ENCODE measurements around the gene IL10RA. TPM values are rescaled to one million over a fixed set of nuclear protein-coding genes. Genes with fewer than 3 reads are reported as not detected.
"Not testable (repeated sequence)": the region's sequence is repeated elsewhere in the genome, so short reads cannot be mapped to it uniquely, and the experiment has no call there.

IL10RA gene
- total RNA-seq, 1 donor from 2014 or later = 6.2 TPM

DNA sequence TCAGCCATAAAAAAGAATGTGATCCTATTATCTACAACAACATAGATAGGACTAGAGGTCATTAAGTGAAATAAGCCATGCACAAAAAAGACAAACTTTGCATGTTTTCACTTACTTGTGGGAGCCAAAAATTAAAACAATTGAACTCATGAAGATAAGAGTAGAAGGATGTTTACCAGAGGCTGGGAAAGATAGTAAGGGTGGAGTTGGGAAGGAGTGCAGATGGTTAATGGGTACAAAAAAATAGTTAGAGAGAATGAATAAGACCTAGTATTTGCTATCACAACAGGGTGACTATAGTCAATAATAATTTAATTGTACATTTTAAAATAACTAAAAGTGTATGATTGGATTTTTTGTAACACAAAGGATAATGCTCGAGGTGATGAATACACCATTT is 27.2 kb upstream of the IL10RA start:
- intact Hi-C loops (cut with DNase I) = no loop called here
- no peak for DNase-seq
- no peak for ATAC-seq (ENCODE audit: poor library complexity)

DNA sequence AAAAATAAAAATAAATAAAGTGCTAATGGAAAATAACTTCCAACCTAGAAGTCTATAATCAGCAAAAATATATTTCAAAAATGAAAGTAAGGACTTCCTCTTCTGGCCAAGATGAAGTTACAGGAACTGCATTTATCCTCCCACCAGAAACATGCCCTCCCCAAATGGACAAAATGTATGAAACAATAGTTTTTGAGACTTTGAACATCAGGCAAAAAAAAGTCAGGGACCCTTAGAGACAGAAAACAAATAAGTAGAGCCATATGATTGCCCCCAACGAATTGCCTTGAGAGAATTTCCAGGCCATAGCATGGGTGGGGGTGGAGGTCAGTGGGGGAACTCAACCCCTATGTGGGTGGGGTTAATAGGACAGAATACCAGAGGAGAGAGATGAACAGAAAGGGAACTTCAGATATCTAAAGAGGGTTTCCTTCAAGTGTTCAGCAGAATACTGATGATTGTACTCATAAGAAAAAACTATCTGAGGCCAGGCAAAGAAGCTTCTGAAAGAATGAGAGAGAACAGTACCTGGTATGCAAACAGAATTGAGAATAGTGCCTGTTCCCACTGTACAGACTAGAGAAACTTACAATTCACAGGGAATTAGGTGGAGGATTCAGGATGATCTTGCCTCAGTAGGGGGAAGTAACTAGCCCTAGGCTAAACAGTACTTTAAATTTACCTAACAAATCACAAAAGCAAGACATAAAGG is 26.6 kb upstream of the IL10RA start:
- ATAC-seq (ENCODE audit: poor library complexity) = peak; percentile 51
- intact Hi-C loops (cut with DNase I) = no loop called here
- DNase-seq = no peak

GRCh38 chr11:117960406-117960805 is 25.8 kb upstream of the IL10RA start:
- DNase-seq (no peak), ATAC-seq (ENCODE audit: poor library complexity) (no peak)
- intact Hi-C loops (cut with DNase I) = no loop called here

- ATAC-seq (ENCODE audit: poor library complexity) (no peak), DNase-seq (no peak)
- intact Hi-C loops (cut with DNase I) = no loop called here
Observed at GRCh38 chr11:117961896-117962295, 24.3 kb upstream of the IL10RA start.

DNA sequence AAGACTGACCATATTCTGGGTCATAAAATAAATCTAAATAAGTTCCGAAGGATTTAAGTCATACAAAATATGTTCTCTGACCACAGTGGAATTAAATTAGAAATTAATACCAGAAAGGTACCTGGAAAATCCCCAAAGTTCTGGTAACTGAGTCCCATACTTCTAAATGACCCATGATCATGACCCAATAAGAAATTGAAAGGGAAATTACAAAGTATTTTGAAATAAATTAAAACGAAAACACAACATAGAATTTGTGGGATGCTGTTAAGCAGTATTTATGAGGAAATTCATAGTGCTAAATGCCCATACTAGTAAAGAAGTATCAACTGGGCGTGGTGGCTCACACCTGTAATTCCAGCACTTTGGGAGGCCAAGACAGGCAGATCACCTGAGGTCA is 23.4 kb upstream of the IL10RA start:
- ATAC-seq (ENCODE audit: poor library complexity) = no peak
- no peak for DNase-seq
- intact Hi-C loops (cut with DNase I) = no loop called here

DNA sequence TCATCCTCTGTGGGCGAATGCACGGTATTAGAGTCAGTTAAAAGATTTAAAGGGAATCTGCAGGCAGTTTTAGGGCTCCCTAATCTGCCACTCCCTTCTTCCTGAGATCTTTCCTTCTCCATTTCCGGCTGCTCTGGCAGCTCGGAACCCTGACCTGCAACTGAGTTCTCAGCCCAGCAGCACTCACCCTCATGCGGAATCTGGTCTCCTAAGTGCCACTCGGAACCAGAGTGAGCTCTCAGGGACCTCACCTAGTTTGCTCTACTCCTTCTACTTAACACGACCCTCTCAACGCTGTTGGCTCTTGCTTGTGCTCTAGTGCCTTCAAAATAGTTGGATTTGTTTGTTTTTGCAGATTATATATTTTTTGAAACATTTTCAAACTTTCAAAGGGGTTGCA is 19.3 kb upstream of the IL10RA start:
- no peak for DNase-seq
- intact Hi-C loops (cut with DNase I) = no loop called here
- no peak for ATAC-seq (ENCODE audit: poor library complexity)

GRCh38 chr11:117969160-117969991 is 16.8 kb upstream of the IL10RA start:
- intact Hi-C loops (cut with DNase I) = no loop called here
- no peak for ATAC-seq (ENCODE audit: poor library complexity)
- no peak for DNase-seq

DNA sequence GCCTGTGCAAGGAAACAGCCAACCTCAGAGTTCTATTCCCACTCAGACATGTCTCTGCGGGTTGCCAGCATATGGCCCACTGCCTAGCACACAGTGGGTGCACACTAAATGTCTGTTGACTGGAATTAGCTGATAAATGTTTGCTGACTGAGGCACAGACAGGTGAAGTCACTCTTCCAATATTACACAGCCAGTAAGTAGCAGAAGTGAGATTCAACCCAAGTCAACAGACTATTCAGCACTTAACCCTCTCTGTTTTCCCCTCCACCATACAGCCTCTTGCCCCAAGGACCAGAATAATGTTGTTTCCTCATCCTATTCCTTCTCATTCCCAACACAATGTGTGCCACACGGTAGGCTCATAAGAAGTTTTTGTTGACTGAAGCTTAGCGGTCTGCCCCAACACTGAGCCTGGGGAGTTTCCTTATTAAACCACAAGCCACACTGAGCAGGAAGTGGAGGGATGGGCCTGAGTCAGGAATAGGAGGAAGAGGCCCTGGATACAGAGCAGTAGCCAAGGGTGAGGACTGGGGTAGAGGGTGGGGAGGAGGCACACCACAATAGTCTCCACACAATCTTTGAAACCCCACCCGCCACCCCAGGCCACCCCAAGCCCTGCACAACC is 15.7 kb upstream of the IL10RA start:
- ATAC-seq (ENCODE audit: poor library complexity) (peak; percentile 74), DNase-seq (no peak)
- intact Hi-C loops (cut with DNase I) = no loop called here

DNA sequence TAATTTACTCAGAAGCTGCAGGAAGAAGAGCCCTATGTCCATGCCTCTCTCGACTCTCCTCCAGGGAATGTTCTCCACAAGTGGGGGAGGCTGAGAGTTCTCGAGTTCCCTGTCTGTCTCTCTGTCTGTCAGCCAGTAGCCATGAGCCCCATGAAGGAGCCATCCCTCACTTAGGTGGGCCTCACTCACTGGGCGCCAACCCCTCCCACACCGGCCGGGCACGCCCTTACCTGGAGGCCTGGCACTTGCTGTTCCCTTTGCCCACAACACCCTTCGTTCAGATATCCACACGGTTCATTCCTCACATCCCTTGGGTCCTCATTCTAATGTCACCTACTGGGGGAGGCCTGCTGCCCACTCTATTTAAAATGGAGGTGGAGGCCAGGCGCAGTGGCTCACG is 14.2 kb upstream of the IL10RA start:
- ATAC-seq (ENCODE audit: poor library complexity) (no peak), DNase-seq (no peak)
- intact Hi-C loops (cut with DNase I) = no loop called here

- no peak for ATAC-seq (ENCODE audit: poor library complexity)
- no peak for DNase-seq
- intact Hi-C loops (cut with DNase I) = no loop called here
Observed at GRCh38 chr11:117972629-117973502, 13.3 kb upstream of the IL10RA start.

- ATAC-seq (ENCODE audit: poor library complexity) (no peak), DNase-seq (no peak)
- intact Hi-C loops (cut with DNase I) = no loop called here
Observed at GRCh38 chr11:117973503-117973860, 12.7 kb upstream of the IL10RA start.

GRCh38 chr11:117976445-117976844 is 9.7 kb upstream of the IL10RA start:
- intact Hi-C loops (cut with DNase I) = no loop called here
- no peak for ATAC-seq (ENCODE audit: poor library complexity)
- DNase-seq = no peak

- intact Hi-C loops (cut with DNase I) = no loop called here
- no peak for ATAC-seq (ENCODE audit: poor library complexity)
- no peak for DNase-seq
Observed at GRCh38 chr11:117977029-117977428, 9.2 kb upstream of the IL10RA start.

DNA sequence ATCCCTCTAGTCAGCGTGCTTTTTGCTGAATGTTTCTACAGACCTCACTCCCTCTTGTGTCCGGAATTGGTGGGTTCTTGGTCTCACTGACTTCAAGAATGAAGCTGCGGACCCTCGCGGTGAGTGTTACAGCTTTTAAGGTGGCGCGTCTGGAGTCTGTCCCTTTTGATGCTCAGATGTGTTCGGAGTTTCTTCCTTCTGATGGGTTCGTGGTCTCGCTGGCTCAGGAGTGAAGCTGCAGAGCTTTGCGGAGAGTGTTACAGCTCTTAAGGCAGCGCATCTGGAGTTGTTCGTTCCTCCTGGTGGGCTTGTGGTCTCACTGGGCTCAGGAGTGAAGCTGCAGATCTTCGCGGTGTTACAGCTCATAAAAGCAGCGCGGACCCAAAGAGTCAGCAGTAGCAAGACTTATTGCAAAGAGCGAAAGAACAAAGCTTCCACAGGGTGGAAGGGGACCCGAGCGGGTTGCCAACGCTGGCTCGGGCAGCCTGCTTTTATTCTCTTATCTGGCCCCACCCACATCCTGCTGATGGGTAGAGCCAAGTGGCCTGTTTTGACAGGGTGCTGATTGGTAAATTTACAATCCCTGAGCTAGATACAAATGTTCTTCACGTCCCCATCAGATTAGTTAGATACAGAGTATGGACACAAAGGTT is 8.5 kb upstream of the IL10RA start:
- DNase-seq; intact Hi-C loops (cut with DNase I); ATAC-seq (ENCODE audit: poor library complexity): not testable (repeated sequence)

- DNase-seq; intact Hi-C loops (cut with DNase I): not testable (repeated sequence)
Observed at GRCh38 chr11:117978291-117978910, 7.8 kb upstream of the IL10RA start.

GRCh38 chr11:117978991-117979390 is 7.2 kb upstream of the IL10RA start:
- ATAC-seq (ENCODE audit: poor library complexity) (peak; percentile 89), DNase-seq (no peak)
- intact Hi-C loops (cut with DNase I) = no loop called here

More at GRCh38 chr11:117978291-117978910, 7.8 kb upstream of the IL10RA start:
- not testable (repeated sequence) for ATAC-seq (ENCODE audit: poor library complexity)

- ATAC-seq (ENCODE audit: poor library complexity) (peak; percentile 61), DNase-seq (no peak)
- intact Hi-C loops (cut with DNase I) = no loop called here
Observed at GRCh38 chr11:117979481-117980211, 6.5 kb upstream of the IL10RA start.
